ENCODE data around the gene SIX5.

The SIX5 gene

DNA sequence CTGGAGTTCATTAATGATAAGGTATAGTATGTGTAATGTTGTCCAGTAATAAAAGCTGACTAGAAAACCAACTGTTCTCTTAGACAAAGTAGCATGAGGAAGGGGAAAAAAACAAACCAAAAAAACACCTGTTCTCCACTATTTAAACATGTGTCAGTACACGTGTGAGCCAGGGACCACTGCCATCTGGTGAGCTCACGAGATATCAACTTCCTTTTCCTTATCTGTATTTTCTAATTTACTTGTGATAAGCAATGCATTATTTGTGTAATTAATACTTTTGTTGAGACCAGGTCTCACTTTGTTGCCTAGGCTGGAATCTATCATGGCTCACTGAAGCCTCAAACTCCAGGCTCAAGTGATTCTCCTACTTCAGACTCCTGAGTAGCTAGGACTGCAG lies 4.3 kb upstream of the SIX5 start:
- no peak overlapping the region for H3K27ac ChIP-seq (ENCODE audit: low read length)
- no peak for TF ChIP-seq EZH2phosphoT487 (IDR thresholded peaks at IDR 0.05; ENCODE audit: low read depth)
- TF ChIP-seq, protein P1, sequence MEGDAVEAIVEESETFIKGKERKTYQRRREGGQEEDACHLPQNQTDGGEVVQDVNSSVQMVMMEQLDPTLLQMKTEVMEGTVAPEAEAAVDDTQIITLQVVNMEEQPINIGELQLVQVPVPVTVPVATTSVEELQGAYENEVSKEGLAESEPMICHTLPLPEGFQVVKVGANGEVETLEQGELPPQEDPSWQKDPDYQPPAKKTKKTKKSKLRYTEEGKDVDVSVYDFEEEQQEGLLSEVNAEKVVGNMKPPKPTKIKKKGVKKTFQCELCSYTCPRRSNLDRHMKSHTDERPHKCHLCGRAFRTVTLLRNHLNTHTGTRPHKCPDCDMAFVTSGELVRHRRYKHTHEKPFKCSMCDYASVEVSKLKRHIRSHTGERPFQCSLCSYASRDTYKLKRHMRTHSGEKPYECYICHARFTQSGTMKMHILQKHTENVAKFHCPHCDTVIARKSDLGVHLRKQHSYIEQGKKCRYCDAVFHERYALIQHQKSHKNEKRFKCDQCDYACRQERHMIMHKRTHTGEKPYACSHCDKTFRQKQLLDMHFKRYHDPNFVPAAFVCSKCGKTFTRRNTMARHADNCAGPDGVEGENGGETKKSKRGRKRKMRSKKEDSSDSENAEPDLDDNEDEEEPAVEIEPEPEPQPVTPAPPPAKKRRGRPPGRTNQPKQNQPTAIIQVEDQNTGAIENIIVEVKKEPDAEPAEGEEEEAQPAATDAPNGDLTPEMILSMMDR (IDR thresholded peaks at IDR 0.05; ENCODE audit: low read depth, low read length): no peak
- peaks cover 2% of the 10 kb centered on the region for H3K4me1 ChIP-seq (ENCODE audit: low read length)
- H3K79me2 ChIP-seq (ENCODE audit: low read length): no peaks in the 10 kb centered on the region
- H3K4me2 ChIP-seq (ENCODE audit: low read length): no peak overlapping the region
- H2AFZ ChIP-seq (ENCODE audit: low read depth, low read length): no peak overlapping the region
- no peaks in the 10 kb centered on the region for H3K27me3 ChIP-seq (ENCODE audit: low read depth, low read length)
- H3K9me3 ChIP-seq (ENCODE audit: insufficient read depth, low read length): no peaks in the 10 kb centered on the region
- no peaks in the 10 kb centered on the region for H4K20me1 ChIP-seq (ENCODE audit: insufficient read depth, low read length)
- no peak overlapping the region for H3K9ac ChIP-seq (ENCODE audit: low read length)
- H3K4me3 ChIP-seq (ENCODE audit: low read length): no peak overlapping the region
- peaks cover 4% of the 10 kb centered on the region for H3K36me3 ChIP-seq (replicated peaks; ENCODE audit: low read depth, low read length)

DNA sequence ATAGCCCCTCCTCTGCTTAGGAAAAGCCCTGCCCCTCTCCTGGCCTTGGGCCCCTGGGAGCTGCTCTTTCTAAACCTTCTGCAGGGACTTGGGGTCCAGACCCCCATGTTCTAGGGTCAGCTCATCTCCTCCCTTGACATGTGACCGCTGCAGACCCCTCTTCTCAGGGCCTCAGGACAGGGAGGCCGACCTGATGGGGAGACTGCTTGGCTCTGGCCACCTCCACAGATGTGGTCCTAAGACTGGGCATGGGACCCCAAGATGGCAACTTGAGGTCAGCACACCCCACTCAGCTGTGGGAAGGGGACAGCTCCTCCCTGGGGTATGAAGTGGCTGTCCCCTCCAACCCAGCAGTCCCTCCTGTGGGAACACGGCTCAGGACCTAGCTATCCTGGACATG lies 3.9 kb upstream of the SIX5 start:
- Histone ChIP-seq H3K4me1 (ENCODE audit: low read length) (peaks cover 4% of the 10 kb centered on the region; the same call in 1 of the 2 replicates), H3K36me3 (replicated peaks; ENCODE audit: low read depth, low read length) (peaks cover 4% of the 10 kb centered on the region), H3K4me2 (ENCODE audit: low read length) (no peak overlapping the region), H3K9ac (ENCODE audit: low read length) (no peak overlapping the region), H3K79me2 (ENCODE audit: low read length) (no peaks in the 10 kb centered on the region), H3K27me3 (ENCODE audit: low read depth, low read length) (no peaks in the 10 kb centered on the region), H3K4me3 (ENCODE audit: low read length) (no peak overlapping the region), H2AFZ (ENCODE audit: low read depth, low read length) (no peak overlapping the region), H3K27ac (ENCODE audit: low read length) (no peak overlapping the region), H3K9me3 (ENCODE audit: insufficient read depth, low read length) (no peaks in the 10 kb centered on the region), H4K20me1 (ENCODE audit: insufficient read depth, low read length) (no peaks in the 10 kb centered on the region)
- TF ChIP-seq, protein P1 (IDR thresholded peaks at IDR 0.05; ENCODE audit: low read depth, low read length): no peak
- TF ChIP-seq EZH2phosphoT487 (IDR thresholded peaks at IDR 0.05; ENCODE audit: low read depth): no peak

DNA sequence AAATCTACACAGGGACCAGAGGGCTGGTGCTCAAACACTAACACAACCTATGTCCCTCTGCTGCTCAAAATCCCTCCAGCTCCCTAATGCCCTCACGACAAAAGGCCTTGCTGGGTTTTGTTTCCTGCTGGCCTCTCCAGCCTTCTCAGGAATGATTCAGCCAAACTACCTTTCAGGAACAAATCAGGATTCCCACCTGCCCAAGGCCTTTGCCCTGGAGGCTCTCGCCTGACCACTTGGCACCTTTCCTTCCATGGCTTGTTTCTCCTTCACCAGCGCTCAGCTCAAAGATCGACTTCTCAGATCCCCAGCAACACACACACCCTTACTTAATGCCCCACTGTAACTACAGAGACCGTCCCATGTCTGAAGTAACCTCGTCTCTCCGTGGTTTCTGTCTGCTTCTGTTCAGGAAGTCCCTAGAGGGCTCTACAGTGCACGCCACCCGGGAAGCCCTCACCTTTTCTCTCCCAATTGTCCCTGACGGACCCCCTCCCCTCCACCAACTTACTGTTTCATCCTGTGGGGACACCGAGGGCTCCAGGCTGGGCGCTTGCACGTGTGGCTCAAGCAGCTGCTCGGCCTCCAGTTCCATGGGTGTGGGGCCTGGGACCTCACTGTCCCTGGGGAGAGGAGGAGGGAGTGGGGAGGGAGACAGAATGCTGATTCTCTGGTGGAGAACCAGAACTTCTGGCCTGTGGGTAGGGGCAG lies 3.2 kb upstream of the SIX5 start:
- Histone ChIP-seq H3K27ac (ENCODE audit: low read length) (no peak overlapping the region), H3K36me3 (replicated peaks; ENCODE audit: low read depth, low read length) (peaks cover 3% of the 10 kb centered on the region), H3K4me1 (ENCODE audit: low read length) (peaks cover 4% of the 10 kb centered on the region; the same call in 1 of the 2 replicates), H3K9me3 (ENCODE audit: insufficient read depth, low read length) (no peaks in the 10 kb centered on the region), H3K9ac (ENCODE audit: low read length) (no peak overlapping the region), H3K79me2 (ENCODE audit: low read length) (no peaks in the 10 kb centered on the region), H3K4me3 (ENCODE audit: low read length) (no peak overlapping the region), H4K20me1 (ENCODE audit: insufficient read depth, low read length) (no peaks in the 10 kb centered on the region), H2AFZ (ENCODE audit: low read depth, low read length) (no peak overlapping the region), H3K27me3 (ENCODE audit: low read depth, low read length) (no peaks in the 10 kb centered on the region), H3K4me2 (ENCODE audit: low read length) (no peak overlapping the region)
- TF ChIP-seq, protein P1 (IDR thresholded peaks at IDR 0.05; ENCODE audit: low read depth, low read length): no peak

DNA sequence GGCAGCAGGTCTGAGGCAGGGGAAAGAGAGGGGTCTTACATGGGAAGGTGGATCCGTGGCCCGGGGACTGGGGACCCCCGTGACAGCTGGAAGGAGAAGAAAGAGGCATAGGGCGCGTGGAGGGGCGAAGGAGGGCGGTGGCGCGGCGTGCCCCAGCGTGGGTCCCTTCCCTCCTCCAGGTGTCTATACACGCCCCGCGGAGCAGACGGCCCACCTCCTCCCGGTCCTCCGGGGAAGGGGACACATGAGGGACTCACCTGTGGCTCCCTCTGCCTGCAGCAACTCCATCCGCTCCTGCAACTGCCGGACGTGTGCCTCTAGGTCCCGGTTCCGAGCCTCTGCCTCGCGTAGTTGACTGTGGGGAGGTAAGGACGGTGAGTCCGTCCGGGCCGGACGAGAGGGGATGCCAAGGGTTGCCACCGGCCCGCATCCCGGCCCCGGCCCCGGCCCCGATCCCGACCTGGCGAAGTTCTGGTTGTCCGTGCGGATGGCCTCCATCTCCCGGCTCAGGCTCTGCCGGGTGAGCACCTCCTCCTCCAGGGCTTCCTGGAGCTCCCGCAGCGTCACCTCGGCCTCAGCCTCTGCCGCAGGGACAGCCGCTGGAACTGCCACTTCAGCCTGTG lies 2.4 kb upstream of the SIX5 start:
- no peak for TF ChIP-seq EZH2phosphoT487 (IDR thresholded peaks at IDR 0.05; ENCODE audit: low read depth)
- TF ChIP-seq, protein P1 (IDR thresholded peaks at IDR 0.05; ENCODE audit: low read depth, low read length): no peak
- no peaks in the 10 kb centered on the region for H3K9me3 ChIP-seq (ENCODE audit: insufficient read depth, low read length)
- H3K4me2 ChIP-seq (ENCODE audit: low read length): no peak overlapping the region
- no peak overlapping the region for H3K4me3 ChIP-seq (ENCODE audit: low read length)
- no peaks in the 10 kb centered on the region for H3K36me3 ChIP-seq (replicated peaks; ENCODE audit: low read depth, low read length)
- no peak overlapping the region for H2AFZ ChIP-seq (ENCODE audit: low read depth, low read length)
- H4K20me1 ChIP-seq (ENCODE audit: insufficient read depth, low read length): no peaks in the 10 kb centered on the region
- peaks cover 4% of the 10 kb centered on the region; the same call in 1 of the 2 replicates for H3K4me1 ChIP-seq (ENCODE audit: low read length)
- no peak overlapping the region for H3K9ac ChIP-seq (ENCODE audit: low read length)
- H3K79me2 ChIP-seq (ENCODE audit: low read length): no peaks in the 10 kb centered on the region
- H3K27me3 ChIP-seq (ENCODE audit: low read depth, low read length): no peaks in the 10 kb centered on the region
- H3K27ac ChIP-seq (ENCODE audit: low read length): no peak overlapping the region

Data from OCI-LY3 (cell line).